ENCODE data around the gene NAB1. TPM values are rescaled to one million over a fixed set of nuclear protein-coding genes. Genes with fewer than 3 reads are reported as not detected.
A peak's percentile ranks its signal among the peaks of the same experiment; 100 is the strongest.
"Not testable (repeated sequence)": the region's sequence is repeated elsewhere in the genome, so short reads cannot be mapped to it uniquely, and the experiment has no call there.

The NAB1 gene
- total RNA-seq, 1 donor: 34.4 TPM

DNA sequence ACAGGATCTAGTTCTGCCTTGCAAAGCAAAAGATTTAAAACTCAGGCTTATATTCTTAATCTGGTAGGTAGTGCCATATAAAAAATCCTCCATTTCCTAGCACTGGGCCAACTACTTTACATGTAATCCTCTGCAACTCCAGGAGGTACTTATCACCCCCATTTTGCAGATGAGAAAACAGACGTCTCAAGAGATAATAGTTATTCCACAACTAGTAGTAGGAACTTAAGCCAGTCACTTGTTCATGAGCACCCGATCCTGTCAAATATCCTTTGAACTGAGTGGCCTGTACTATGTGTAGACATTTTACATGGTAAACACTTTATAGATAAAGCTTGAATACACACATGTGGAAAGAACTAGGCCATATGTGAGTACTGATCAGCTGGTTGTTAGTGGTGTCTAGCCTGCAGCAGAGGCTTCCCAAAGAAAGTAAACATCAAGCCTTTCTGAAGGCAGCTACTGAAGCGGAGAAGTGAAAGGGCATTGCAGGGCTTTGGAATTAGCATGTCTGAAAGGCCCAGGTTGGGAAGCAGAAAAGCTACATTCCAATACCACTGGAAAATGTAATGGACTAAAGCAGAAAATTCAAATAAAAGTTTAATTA is 48.0 kb downstream of the NAB1 start:
- TF ChIP-seq, protein P1, sequence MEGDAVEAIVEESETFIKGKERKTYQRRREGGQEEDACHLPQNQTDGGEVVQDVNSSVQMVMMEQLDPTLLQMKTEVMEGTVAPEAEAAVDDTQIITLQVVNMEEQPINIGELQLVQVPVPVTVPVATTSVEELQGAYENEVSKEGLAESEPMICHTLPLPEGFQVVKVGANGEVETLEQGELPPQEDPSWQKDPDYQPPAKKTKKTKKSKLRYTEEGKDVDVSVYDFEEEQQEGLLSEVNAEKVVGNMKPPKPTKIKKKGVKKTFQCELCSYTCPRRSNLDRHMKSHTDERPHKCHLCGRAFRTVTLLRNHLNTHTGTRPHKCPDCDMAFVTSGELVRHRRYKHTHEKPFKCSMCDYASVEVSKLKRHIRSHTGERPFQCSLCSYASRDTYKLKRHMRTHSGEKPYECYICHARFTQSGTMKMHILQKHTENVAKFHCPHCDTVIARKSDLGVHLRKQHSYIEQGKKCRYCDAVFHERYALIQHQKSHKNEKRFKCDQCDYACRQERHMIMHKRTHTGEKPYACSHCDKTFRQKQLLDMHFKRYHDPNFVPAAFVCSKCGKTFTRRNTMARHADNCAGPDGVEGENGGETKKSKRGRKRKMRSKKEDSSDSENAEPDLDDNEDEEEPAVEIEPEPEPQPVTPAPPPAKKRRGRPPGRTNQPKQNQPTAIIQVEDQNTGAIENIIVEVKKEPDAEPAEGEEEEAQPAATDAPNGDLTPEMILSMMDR (IDR thresholded peaks at IDR 0.05; ENCODE audit: insufficient read depth, low read length): no peak
- DNase-seq (ENCODE audit: low read depth): no peak
- no peak overlapping the region for H3K4me3 ChIP-seq (ENCODE audit: low read depth, low read length)

DNA sequence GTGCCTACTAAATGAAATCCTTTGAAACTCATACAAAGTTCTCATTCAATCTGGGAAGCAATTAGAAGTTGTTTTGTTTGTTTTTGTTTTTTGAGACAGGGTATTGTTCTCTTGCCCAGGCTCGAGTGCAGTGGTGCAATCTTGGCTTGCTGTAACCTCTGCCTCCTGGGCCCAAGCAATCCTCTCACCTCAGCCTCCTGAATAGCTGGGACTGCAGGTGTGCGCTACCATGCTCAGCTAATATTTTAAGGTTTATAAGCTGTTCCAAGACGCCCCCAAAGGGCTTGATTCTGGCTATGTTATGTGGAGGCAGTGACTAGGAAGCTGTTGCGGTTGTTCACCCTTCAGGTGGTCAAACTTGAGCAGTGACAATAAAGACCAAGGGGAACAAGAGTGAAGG is 48.5 kb downstream of the NAB1 start:
- no peak for DNase-seq (ENCODE audit: low read depth)
- TF ChIP-seq, protein P1 (IDR thresholded peaks at IDR 0.05; ENCODE audit: insufficient read depth, low read length): no peak
- H3K4me3 ChIP-seq (ENCODE audit: low read depth, low read length): no peak overlapping the region

DNA sequence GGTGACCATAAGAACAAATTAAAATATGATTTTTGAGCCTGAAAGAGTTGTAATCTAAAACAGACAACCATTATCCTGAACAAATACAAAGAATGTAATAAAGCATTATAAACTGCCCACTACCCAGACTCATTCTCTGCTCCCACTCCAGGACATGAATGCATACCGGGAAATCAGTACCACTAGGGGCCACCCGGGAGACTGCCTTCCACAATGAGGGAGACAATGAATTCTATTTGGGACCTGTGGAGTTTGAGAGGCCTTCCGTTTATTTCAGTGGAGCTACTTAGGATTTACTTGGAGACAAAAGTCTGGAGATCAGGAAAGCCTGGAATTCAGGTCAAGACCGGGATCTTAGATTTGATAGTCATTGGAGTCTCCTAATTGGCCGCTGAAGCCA is 50.0 kb downstream of the NAB1 start:
- no peak for DNase-seq (ENCODE audit: low read depth)
- H3K4me3 ChIP-seq (ENCODE audit: low read depth, low read length): no peak overlapping the region
- TF ChIP-seq, protein P1 (IDR thresholded peaks at IDR 0.05; ENCODE audit: insufficient read depth, low read length): peak; percentile 51

DNA sequence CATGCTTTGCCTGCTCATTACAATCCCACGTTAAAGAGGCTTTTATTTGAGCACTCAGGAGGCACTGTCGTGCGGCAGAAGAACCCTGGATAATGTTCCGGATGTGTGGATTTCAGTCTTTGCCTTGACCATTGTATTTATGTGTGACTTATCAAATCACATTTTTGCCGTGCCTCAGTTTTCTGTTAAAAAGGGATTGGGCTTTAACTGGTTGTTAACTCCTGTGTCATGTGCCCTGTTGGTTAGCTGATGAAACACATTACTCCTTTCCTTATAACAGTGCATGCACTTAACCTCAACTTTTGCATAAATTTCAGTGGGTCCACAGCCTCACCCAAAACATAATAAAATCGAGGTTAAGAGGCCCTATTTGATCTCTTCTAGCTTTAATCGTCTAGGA is 52.7 kb downstream of the NAB1 start:
- TF ChIP-seq, protein P1 (IDR thresholded peaks at IDR 0.05; ENCODE audit: insufficient read depth, low read length): no peak
- DNase-seq (ENCODE audit: low read depth): no peak

DNA sequence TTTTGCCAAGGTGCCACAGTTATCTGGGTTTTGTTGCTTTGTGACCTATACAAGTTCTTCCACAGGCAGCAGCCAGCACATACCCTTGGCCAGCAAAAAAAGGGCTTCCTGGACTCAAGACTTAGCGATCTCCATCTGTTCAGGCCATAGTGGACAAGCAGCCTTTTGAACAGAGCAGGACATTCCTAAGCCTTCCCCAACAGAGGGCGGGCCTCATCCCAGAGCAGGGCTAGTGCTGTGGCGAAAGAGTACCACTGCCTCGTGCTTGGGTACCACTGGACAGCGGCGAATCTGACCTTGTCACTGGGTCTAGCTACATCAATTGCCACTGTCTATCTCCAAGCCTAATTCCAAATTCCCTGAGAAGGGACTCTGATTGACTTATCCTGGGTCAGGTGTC is 56.4 kb downstream of the NAB1 start:
- no peak for DNase-seq (ENCODE audit: low read depth)
- TF ChIP-seq, protein P1 (IDR thresholded peaks at IDR 0.05; ENCODE audit: insufficient read depth, low read length): no peak
- H3K4me3 ChIP-seq (ENCODE audit: low read depth, low read length): no peak overlapping the region

More for the DNA sequence above, 52.7 kb downstream of the NAB1 start:
- H3K4me3 ChIP-seq (ENCODE audit: low read depth, low read length): no peak overlapping the region

DNA sequence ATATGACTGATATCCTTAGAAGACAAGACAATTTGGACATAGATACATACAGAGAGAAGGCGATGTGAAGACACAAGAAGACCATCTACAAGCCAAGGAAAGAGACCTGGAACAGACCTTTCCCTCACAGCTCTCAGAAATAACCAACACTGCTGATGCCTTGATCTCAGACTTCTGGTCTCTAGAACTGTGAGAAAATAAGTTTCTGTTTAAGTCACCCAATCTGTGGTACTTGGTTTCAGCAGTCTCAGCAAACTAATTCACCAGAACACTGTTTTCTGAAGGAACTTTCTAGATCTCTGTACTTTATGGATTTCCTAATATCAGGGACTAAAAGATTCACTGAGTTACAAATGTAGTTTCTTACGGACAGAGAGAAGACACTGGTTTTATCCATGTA is 58.8 kb downstream of the NAB1 start:
- H3K4me3 ChIP-seq (ENCODE audit: low read depth, low read length): no peak overlapping the region
- no peak for DNase-seq (ENCODE audit: low read depth)
- TF ChIP-seq, protein P1 (IDR thresholded peaks at IDR 0.05; ENCODE audit: insufficient read depth, low read length): no peak

DNA sequence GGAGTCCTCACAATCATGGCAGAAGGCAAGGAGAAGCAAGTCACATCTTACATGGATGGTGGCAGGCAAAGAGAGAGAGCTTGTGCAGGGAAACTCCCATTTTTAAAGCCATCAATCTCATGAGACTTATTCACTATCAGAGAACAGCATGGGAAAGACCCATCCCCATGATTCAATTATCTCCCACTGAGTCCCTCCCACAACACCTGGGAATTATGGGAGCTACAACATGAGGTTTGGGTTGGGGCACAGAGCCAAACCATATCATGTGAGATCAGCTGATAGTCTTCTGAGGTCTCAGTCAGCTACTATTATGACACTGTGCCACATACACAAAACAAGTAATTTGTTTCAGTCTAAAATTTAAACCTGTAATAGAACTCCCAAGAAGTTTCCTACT is 59.8 kb downstream of the NAB1 start:
- DNase-seq (ENCODE audit: low read depth); H3K4me3 ChIP-seq (ENCODE audit: low read depth, low read length): not testable (repeated sequence)

Data from fibroblast of the aortic adventitia (primary cell).